Stimulated activated CD4-positive, alpha-beta T cell treated with anti-CD3 and anti-CD28 coated beads, Interleukin-1b, Interleukin-23, amount 100 ng/mL, for 24 hours (primary cell): ENCODE results near the gene HPSE2.
A peak's percentile ranks its signal among the peaks of the same experiment; 100 is the strongest.

Experiments
- DNase-seq, 4 experiments: peaks; one replicate each; pipeline ENCODE4 v3.0.0-alpha.2; 2020; ENCODE audit warnings: low read depth in 4 of 4, low spot score in 1 of 4

The HPSE2 gene

GRCh38 chr10:98469001-98469931 lies 766.4 kb downstream of the HPSE2 start:
- no peak for DNase-seq

GRCh38 chr10:98467506-98468318 lies 767.9 kb downstream of the HPSE2 start:
- peak; percentile 15 to 28 (median 24) for DNase-seq

GRCh38 chr10:98466861-98467505 lies 768.7 kb downstream of the HPSE2 start:
- no peak for DNase-seq

- no peak for DNase-seq
Measured at GRCh38 chr10:98465866-98466265, 769.8 kb downstream of the HPSE2 start.

- DNase-seq: no peak
Measured at GRCh38 chr10:98463976-98464754, 771.5 kb downstream of the HPSE2 start.

GRCh38 chr10:98463016-98463415 lies 772.6 kb downstream of the HPSE2 start:
- DNase-seq: no peak

GRCh38 chr10:98461500-98461842 lies 774.2 kb downstream of the HPSE2 start:
- no peak for DNase-seq

GRCh38 chr10:98460837-98461499 lies 774.7 kb downstream of the HPSE2 start:
- no peak for DNase-seq

GRCh38 chr10:98458809-98459784 lies 776.6 kb downstream of the HPSE2 start:
- no peak for DNase-seq

- no peak for DNase-seq
Measured at GRCh38 chr10:98457721-98458120, 777.9 kb downstream of the HPSE2 start.

GRCh38 chr10:98456686-98457482 lies 778.8 kb downstream of the HPSE2 start:
- no peak for DNase-seq

- no peak for DNase-seq
Measured at GRCh38 chr10:98456043-98456570, 779.5 kb downstream of the HPSE2 start.

- no peak for DNase-seq
Measured at GRCh38 chr10:98453729-98454128, 781.9 kb downstream of the HPSE2 start.

GRCh38 chr10:98450618-98451017 lies 785.0 kb downstream of the HPSE2 start:
- no peak for DNase-seq

GRCh38 chr10:98449287-98449686 lies 786.4 kb downstream of the HPSE2 start:
- DNase-seq: no peak

GRCh38 chr10:98446661-98447221 lies 788.9 kb downstream of the HPSE2 start, which contains the start of gene HPS1:
HPS1 (minus strand) TSS chr10:98446935; CDS start chr10:98443240, 3,695 bp downstream.
- peak; percentile 70 to 80 (median 74) for DNase-seq

- DNase-seq: peak in 2 of 4 experiments; percentile 12 to 35
Measured at GRCh38 chr10:98446151-98446660, 789.4 kb downstream of the HPSE2 start.
